HCT116 (cell line): ENCODE data around the gene KDM3B. TPM values are rescaled to one million over a fixed set of nuclear protein-coding genes. Genes with fewer than 3 reads are reported as not detected.

Experiments used
- ATAC-seq: fragments of 200-7000 bp; cut with Tn5 transposase; 2 replicates; pipeline ENCODE4 v1.9.1; 2020; ENCODE audit warnings: mild to moderate bottlenecking, moderate library complexity
- BruUV-seq: library from RNA; stranded (reverse); fragments of 400-500 nt; replicated peaks from 2 replicates; lab custom pipeline; 2021; lab: Mats Ljungman, UMichigan
- CTCF ChIA-PET: fragments of 300-600 bp; sonication (Branson Sonifier 250); formaldehyde crosslinking; loops from one replicate; lab custom pipeline; 2021; ENCODE audit warnings: antibody characterized with exemption; lab: Charles Lee
- POLR2A ChIA-PET: fragments of 300-600, 350-600 bp; sonication (Branson Sonifier 250); formaldehyde crosslinking; loops from one replicate; lab custom pipeline; 2021; ENCODE audit warnings: antibody characterized with exemption; lab: Charles Lee
- RAD21 ChIA-PET, 2 experiments: fragments of 300-600 bp; sonication (Branson Sonifier 250); formaldehyde crosslinking; loops; one replicate each; lab custom pipeline; 2023; ENCODE audit warnings: low total read pairs in 2 of 2; ENCODE audit not compliant: uncharacterized antibody in 2 of 2, unreplicated experiment in 2 of 2, low non-redundant PET in 1 of 2; lab: Charles Lee
- DNase-seq: peaks from one replicate; pipeline ENCODE4 v3.0.0-alpha.2; 2010; ENCODE audit warnings: low read depth, low spot score
- H2AFZ ChIP-seq: fragments of 200-600 bp; shearing (Covaris generic), sonication (generic); 2 replicates; pipeline ENCODE4 v1.6.1; 2017; ENCODE audit warnings: low read depth, mixed run types, mixed read lengths, antibody characterized with exemption, low read length; ENCODE audit not compliant: poor library complexity, severe bottlenecking
- H3K27ac ChIP-seq: 2 replicates; pipeline ENCODE4 v1.5.1; 2012; ENCODE audit warnings: low read depth, low read length
- H3K27me3 ChIP-seq: fragments of 200-600 bp; sonication (generic); 2 replicates; pipeline ENCODE4 v1.6.1; 2016; ENCODE audit warnings: mixed run types, low read length, mixed read lengths; ENCODE audit not compliant: insufficient read depth
- H3K36me3 ChIP-seq, 2 experiments: fragments of 200-500 bp in 1 of 2; fragments of 200-600 bp in 1 of 2; sonication (Bioruptor generic) in 1 of 2; sonication (generic) in 1 of 2; 2 replicates each; pipeline versions ENCODE4 v1.5.1 to v1.6.1; 2014 to 2016; ENCODE audit warnings: low read length in 2 of 2, inconsistent platforms in 1 of 2, mixed read lengths in 1 of 2, mixed run types in 1 of 2; ENCODE audit not compliant: insufficient read depth in 2 of 2, control insufficient read depth in 1 of 2
- H3K4me1 ChIP-seq, 2 experiments: fragments of 200-600 bp in 1 of 2; sonication (generic) in 1 of 2; 2 replicates each; pipeline versions ENCODE4 v1.5.1 to v1.6.1; 2012 to 2017; ENCODE audit warnings: low read length in 2 of 2, inconsistent platforms in 1 of 2, mild to moderate bottlenecking in 1 of 2, mixed read lengths in 1 of 2, mixed run types in 1 of 2, moderate library complexity in 1 of 2; ENCODE audit not compliant: insufficient read depth in 2 of 2, control insufficient read depth in 1 of 2
- H3K4me2 ChIP-seq: fragments of 200-600 bp; sonication (generic); 2 replicates; pipeline ENCODE4 v1.6.1; 2017; ENCODE audit warnings: mixed run types, low read length, mixed read lengths
- H3K4me3 ChIP-seq, 2 experiments: fragments of 200-600 bp in 1 of 2; sonication (generic) in 1 of 2; replicated peaks in 1 of 2; 2 replicates each; pipeline ENCODE4 v1.5.1; 2011 to 2016; ENCODE audit warnings: low read length in 2 of 2, control low read depth in 1 of 2, low read depth in 1 of 2, mild to moderate bottlenecking in 1 of 2, mixed read lengths in 1 of 2, mixed run types in 1 of 2
- H3K79me2 ChIP-seq: fragments of 200-600 bp; sonication (generic); 2 replicates; pipeline ENCODE4 v1.6.1; 2017; ENCODE audit warnings: mild to moderate bottlenecking, mixed run types, low read length, moderate library complexity, mixed read lengths; ENCODE audit not compliant: insufficient read depth
- H3K9ac ChIP-seq: fragments of 200-600 bp; sonication (generic); 2 replicates; pipeline ENCODE4 v1.6.1; 2016; ENCODE audit warnings: low read length, mixed read lengths
- H3K9me2 ChIP-seq: fragments of 200-600 bp; sonication (generic), shearing (Covaris generic); 2 replicates; pipeline ENCODE4 v1.6.1; 2017; ENCODE audit warnings: mixed run types, mild to moderate bottlenecking, moderate library complexity; ENCODE audit not compliant: insufficient read depth
- H3K9me3 ChIP-seq, 2 experiments: fragments of 200-500 bp in 1 of 2; fragments of 200-600 bp in 1 of 2; sonication (Bioruptor generic) in 1 of 2; sonication (generic) in 1 of 2; 2 replicates each; pipeline ENCODE4 v1.6.1; 2014 to 2017; ENCODE audit warnings: low read length in 2 of 2, mixed read lengths in 2 of 2, inconsistent platforms in 1 of 2, low read depth in 1 of 2, mild to moderate bottlenecking in 1 of 2, mixed run types in 1 of 2, moderate library complexity in 1 of 2; ENCODE audit not compliant: control insufficient read depth in 1 of 2, insufficient read depth in 1 of 2
- H4K20me1 ChIP-seq: fragments of 200-600 bp; sonication (generic), shearing (Covaris generic); 2 replicates; pipeline ENCODE4 v1.6.1; 2017; ENCODE audit warnings: mixed run types, mild to moderate bottlenecking, moderate library complexity; ENCODE audit not compliant: insufficient read depth
- CBX3 ChIP-seq: IDR thresholded peaks from 2 replicates; pipeline ENCODE4 v1.6.1; 2012; ENCODE audit warnings: low read depth
- CEBPB ChIP-seq: IDR thresholded peaks from 2 replicates; pipeline ENCODE4 v1.6.1; 2012; ENCODE audit warnings: low read depth
- EGR1 ChIP-seq: IDR thresholded peaks from 2 replicates; pipeline ENCODE4 v1.6.1; 2012; ENCODE audit warnings: low read depth
- ELF1 ChIP-seq: IDR thresholded peaks from 2 replicates; pipeline ENCODE4 v1.6.1; 2012; ENCODE audit warnings: low read depth, borderline replicate concordance
- EZH2 ChIP-seq: fragments of 200-600 bp; sonication (generic); IDR thresholded peaks from 2 replicates; pipeline ENCODE4 v1.6.1; 2017; ENCODE audit warnings: antibody characterized with exemption, mixed run types
- EZH2phosphoT487 ChIP-seq: fragments of 200-600 bp; IDR thresholded peaks from 2 replicates; pipeline ENCODE4 v1.6.1; 2018; ENCODE audit warnings: antibody characterized with exemption, borderline replicate concordance
- FOSL1 ChIP-seq: IDR thresholded peaks from 2 replicates; pipeline ENCODE4 v1.6.1; 2012; ENCODE audit warnings: low read depth
- MAX ChIP-seq: IDR thresholded peaks from 2 replicates; pipeline ENCODE4 v1.6.1; 2012
- POLR2A ChIP-seq: IDR thresholded peaks from 2 replicates; pipeline ENCODE4 v1.7.0; 2011; ENCODE audit warnings: borderline replicate concordance; ENCODE audit not compliant: insufficient read depth, insufficient read length; ENCODE audit errors: extremely low read depth
- REST ChIP-seq: IDR thresholded peaks from 2 replicates; pipeline ENCODE4 v1.6.1; 2012; ENCODE audit warnings: low read depth
- SIN3A ChIP-seq: IDR thresholded peaks from 2 replicates; pipeline ENCODE4 v1.6.1; 2012; ENCODE audit warnings: low read depth
- SRF ChIP-seq: IDR thresholded peaks from 2 replicates; pipeline ENCODE4 v1.6.1; 2012; ENCODE audit warnings: low read depth
- TCF7L2 ChIP-seq: IDR thresholded peaks from 2 replicates; pipeline ENCODE4 v1.7.0; 2011; ENCODE audit warnings: borderline replicate concordance, inconsistent platforms; ENCODE audit not compliant: insufficient read depth, insufficient read length; ENCODE audit errors: extremely low read depth
- ZBTB33 ChIP-seq: IDR thresholded peaks from 2 replicates; pipeline ENCODE4 v1.6.1; 2011; ENCODE audit warnings: mild to moderate bottlenecking, low read length, moderate library complexity; ENCODE audit not compliant: insufficient replicate concordance; ENCODE audit errors: extremely low read depth
- ZFX ChIP-seq: fragments of 450-650 bp; IDR thresholded peaks from 2 replicates; pipeline ENCODE4 v1.6.1; 2017
- ZNF274 ChIP-seq: fragments of 200-500 bp; sonication (Bioruptor generic); IDR thresholded peaks from 2 replicates; pipeline ENCODE4 v1.6.1; 2014; ENCODE audit warnings: mild to moderate bottlenecking, low read depth, low read length, inconsistent platforms
- intact Hi-C: fragments of 100-400 bp; cut with micrococcal nuclease; formaldehyde crosslinking; loops from 2 replicates; pipeline ENCODE4 v1.10.0; 2022
- total RNA-seq: library from RNA; stranded (reverse); gene quantifications from one replicate; pipeline ENCODE4 v1.2.1, GENCODE V29; 2021; ENCODE audit not compliant: unreplicated experiment

KDM3B gene
- total RNA-seq, 1 experiment from 2014 or later = 65.1 TPM

GRCh38 chr5:138359621-138360020 is 7.1 kb downstream of the KDM3B start:
- Histone ChIP-seq H3K9me3 (peaks cover 0 to 5% of the 10 kb centered on the region in 2 experiments; a peak in 2 of 4 replicates), H4K20me1 (0 out of 2 replicates have a peak, but pooled peaks cover under 1% of the 10 kb centered on the region), H3K9me2 (no peaks in the 10 kb centered on the region), H3K4me1 (peaks cover 0 to 1% of the 10 kb centered on the region in 2 experiments; a peak in 1 of 4 replicates), H3K27ac (no peak overlapping the region), H3K4me2 (no peak overlapping the region), H2AFZ (no peak overlapping the region), H3K4me3 (no peak overlapping the region), H3K79me2 (peaks cover 91% of the 10 kb centered on the region), H3K27me3 (no peaks in the 10 kb centered on the region), H3K9ac (no peak overlapping the region), H3K36me3 (no peaks in the 10 kb centered on the region; a peak in 1 of 4 replicates)
- RAD21 ChIA-PET = no interaction called here
- CTCF ChIA-PET = no interaction called here
- DNase-seq (no peak), ATAC-seq (no peak)
- no TSS peak for BruUV-seq
- POLR2A ChIA-PET = no interaction called here
- intact Hi-C loops = no loop called here
- TF ChIP-seq ELF1 (no peak), EGR1 (no peak), EZH2 (no peak), EZH2phosphoT487 (no peak), SIN3A (no peak), FOSL1 (no peak)

- no peaks in the 10 kb centered on the region for H3K9me2 ChIP-seq
- no peak for DNase-seq
- H3K79me2 ChIP-seq = peaks cover 90% of the 10 kb centered on the region
- H3K36me3 ChIP-seq = no peaks in the 10 kb centered on the region
- no peaks in the 10 kb centered on the region for H3K27me3 ChIP-seq
- intact Hi-C loops = no loop called here
- H3K4me2 ChIP-seq = no peak overlapping the region
- H3K9me3 ChIP-seq = no peaks in the 10 kb centered on the region
- H3K27ac ChIP-seq = no peak overlapping the region
- no peak overlapping the region for H2AFZ ChIP-seq
- ATAC-seq = no peak
- TSS peak; percentile 2 for BruUV-seq
- H4K20me1 ChIP-seq = no peaks in the 10 kb centered on the region
- CTCF ChIA-PET = interaction anchor here (1.0 kb wide), 1 partner anchor 8 kb away, joined by 5 read pairs; no protein-coding TSS in a partner anchor
- H3K9ac ChIP-seq = no peak overlapping the region
- RAD21 ChIA-PET = no interaction called here
- H3K4me3 ChIP-seq = no peak overlapping the region
- no peaks in the 10 kb centered on the region for H3K4me1 ChIP-seq
- POLR2A ChIA-PET = no interaction called here
- TF ChIP-seq ZBTB33 (no peak), ELF1 (no peak), EGR1 (no peak), ZNF274 (no peak), SRF (no peak), TCF7L2 (no peak), REST (no peak), CBX3 (no peak), ZFX (no peak), CEBPB (no peak), EZH2 (no peak), POLR2A (no peak), MAX (no peak)
These were observed 8.5 kb downstream of the KDM3B start for GRCh38 chr5:138360941-138361452.
